Vagina (tissue), 2 donors: Measurements from ENCODE around the gene INPP5A.

Experiments
- POLR2AphosphoS5 ChIP-seq, 2 donors: sonication (generic); formaldehyde crosslinking; IDR thresholded peaks; one replicate each; pipeline ENCODE4 v1.9.0; 2017; ENCODE audit warnings: antibody characterized with exemption in 2 of 2, mild to moderate bottlenecking in 2 of 2, low read depth in 1 of 2; ENCODE audit not compliant: insufficient read depth in 1 of 2
- TF ChIP-seq, protein P1 (sequence below), 3 experiments: fragments of 450-650 bp in 2 of 3; fragments of 200-600 bp in 1 of 3; sonication (generic) in 1 of 3; IDR thresholded peaks; one replicate each; pipeline ENCODE4 v1.5.1; 2017 to 2019; ENCODE audit warnings: antibody characterized with exemption in 3 of 3, mild to moderate bottlenecking in 2 of 3, moderate library complexity in 2 of 3

DNA sequence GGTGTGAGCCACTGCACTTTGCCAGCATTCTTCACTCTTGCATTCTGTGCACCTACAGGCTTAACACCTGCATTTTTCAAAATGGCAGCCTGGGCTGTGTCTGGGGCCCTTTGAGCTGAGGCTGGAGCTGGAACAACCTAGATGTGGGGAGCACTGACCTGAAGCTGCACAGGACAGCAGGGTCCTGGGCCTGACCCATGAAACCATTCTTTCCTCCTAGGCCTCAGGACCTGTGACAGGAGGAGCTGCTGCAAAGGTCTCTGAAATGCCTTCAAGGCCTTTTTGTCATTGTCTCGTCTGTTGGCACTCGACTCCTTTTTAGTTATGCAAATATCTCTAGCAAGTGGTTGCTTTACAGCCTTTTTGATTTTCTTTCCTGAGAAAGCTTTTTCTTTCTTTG, 82.3 kb downstream of the INPP5A start:
- TF ChIP-seq, protein P1, sequence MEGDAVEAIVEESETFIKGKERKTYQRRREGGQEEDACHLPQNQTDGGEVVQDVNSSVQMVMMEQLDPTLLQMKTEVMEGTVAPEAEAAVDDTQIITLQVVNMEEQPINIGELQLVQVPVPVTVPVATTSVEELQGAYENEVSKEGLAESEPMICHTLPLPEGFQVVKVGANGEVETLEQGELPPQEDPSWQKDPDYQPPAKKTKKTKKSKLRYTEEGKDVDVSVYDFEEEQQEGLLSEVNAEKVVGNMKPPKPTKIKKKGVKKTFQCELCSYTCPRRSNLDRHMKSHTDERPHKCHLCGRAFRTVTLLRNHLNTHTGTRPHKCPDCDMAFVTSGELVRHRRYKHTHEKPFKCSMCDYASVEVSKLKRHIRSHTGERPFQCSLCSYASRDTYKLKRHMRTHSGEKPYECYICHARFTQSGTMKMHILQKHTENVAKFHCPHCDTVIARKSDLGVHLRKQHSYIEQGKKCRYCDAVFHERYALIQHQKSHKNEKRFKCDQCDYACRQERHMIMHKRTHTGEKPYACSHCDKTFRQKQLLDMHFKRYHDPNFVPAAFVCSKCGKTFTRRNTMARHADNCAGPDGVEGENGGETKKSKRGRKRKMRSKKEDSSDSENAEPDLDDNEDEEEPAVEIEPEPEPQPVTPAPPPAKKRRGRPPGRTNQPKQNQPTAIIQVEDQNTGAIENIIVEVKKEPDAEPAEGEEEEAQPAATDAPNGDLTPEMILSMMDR (IDR thresholded peaks at IDR 0.05): no peak
- no peak for TF ChIP-seq POLR2AphosphoS5 (IDR thresholded peaks at IDR 0.05; ENCODE audit: insufficient read depth in 1 of 2, low read depth in 1 of 2)
